HT1080 (cell line): ENCODE results near the gene ARHGAP40. TPM values are rescaled to one million over a fixed set of nuclear protein-coding genes. Genes with fewer than 3 reads are reported as not detected.
A peak's percentile ranks its signal among the peaks of the same experiment; 100 is the strongest.

Experiments
- DNase-seq: peaks from one replicate; pipeline ENCODE4 v3.0.0-alpha.2; 2015; ENCODE audit warnings: low read depth
- total RNA-seq: library from RNA; depleted of rRNA; stranded (reverse); fragments of >200 nt; shearing (Covaris generic); gene quantifications from 2 replicates; pipeline ENCODE4 v1.2.3, GENCODE V29; 2014

The ARHGAP40 gene
- total RNA-seq, 1 experiment from 2014 or later = 0.03 TPM

GRCh38 chr20:38617011-38617829, 15.6 kb downstream of the ARHGAP40 start:
- peak; percentile 63 for DNase-seq

GRCh38 chr20:38617830-38618196, 16.2 kb downstream of the ARHGAP40 start:
- no peak for DNase-seq

- no peak for DNase-seq
These were observed 18.8 kb downstream of the ARHGAP40 start for GRCh38 chr20:38620441-38620840.

- DNase-seq = no peak
These were observed 21.5 kb downstream of the ARHGAP40 start for GRCh38 chr20:38623061-38623460.

DNA sequence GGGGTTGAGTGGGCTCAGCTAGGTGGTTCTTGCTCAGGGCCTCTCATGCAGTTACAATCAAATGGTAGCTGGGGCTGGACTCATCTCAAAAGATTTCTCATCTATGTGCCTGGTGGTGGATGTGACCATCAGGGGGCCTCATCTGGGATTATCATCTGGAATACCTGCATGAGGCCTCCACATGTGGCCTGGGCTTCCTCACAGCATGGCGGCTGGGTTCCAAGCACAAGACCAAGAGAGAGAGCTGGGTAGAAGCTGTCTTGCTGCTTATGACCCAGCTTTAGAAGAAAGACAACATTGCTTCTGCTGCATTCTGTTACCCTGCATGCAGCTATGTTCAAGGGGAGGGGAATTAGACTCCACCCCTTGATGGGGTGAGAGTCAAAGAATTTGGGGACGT, 22.5 kb downstream of the ARHGAP40 start:
- no peak for DNase-seq

GRCh38 chr20:38625896-38626295, 24.3 kb downstream of the ARHGAP40 start:
- no peak for DNase-seq

DNA sequence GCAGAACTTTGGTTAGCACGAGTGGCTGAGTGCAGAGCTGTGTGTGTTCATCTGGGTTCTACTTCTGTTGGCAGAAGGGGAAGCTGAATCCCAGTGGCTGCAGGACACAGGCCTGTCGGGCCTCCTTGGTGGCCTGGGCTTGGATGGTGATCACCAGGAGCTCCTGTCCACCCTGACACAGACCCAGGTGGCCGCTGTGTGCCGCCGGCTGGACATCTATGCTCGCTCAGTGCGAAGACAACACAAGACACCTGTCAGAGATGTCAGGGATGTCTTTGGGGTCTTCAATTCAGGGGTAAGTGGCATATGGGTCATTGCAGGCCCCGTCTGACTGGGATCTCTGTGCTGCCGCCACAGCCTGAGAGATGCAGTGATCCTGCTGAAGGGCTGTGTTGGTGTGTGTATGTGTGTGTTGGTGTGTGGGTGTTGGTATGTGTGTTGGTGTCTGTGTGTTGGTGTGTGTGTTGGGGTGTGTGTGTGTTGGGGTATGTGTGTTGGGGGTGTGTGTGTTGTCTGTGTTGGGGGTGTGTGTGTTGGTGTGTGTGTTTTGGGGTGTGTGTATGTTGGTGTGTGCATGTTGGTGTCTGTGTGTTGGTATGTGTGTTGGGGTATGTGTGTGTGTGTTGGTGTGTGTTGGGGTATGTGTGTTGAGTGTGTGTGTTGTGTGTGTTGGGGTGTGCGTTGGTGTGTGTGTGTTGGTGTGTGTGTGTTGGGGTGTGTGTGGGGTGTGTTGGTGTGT, 25.5 kb downstream of the ARHGAP40 start:
- no peak for DNase-seq

DNA sequence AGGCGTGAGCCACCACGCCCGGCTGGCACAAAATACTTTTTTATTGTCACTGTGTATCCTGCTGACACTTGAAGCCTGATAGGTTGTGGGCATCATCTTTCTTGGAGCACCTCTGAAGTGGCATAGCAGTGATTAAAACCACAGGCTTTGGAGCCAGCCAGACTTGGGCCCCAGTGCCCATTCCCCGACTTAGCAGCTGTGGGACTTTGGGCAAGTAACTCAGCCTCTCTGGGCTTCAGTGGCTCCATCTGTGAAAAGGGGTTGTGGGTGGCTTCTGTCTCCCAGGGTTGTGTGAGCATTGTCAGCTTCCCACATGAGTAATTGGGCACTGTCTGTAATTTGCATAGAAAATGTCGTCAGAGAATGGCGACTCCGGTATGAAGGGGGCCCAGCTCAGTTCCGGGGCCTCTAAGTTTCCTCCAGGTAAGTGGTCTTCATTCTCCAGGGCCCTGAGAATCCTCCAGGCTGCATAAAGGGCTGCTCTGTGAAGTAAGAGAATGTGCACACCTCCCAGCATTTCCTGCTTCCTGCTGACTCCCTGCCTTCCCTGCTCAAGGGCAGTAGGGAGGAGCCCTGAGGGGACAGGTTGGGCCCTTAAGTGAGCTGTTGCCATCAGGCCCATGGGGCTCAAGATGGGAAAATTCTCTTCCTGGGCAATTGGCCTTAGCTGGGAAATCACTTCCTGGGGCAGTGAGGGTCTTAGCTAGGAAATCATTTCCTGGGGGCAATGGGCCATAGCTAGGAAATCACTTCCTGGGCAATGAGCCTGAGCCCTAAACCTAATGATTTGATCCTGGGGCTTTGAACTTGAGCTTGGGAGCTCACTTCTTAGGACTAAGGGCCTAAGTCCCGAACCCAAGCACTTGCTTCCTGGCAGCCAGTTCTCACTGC, 27.2 kb downstream of the ARHGAP40 start:
- no peak for DNase-seq

- DNase-seq = no peak
These were observed 28.4 kb downstream of the ARHGAP40 start for GRCh38 chr20:38629979-38630378.

GRCh38 chr20:38630727-38631126, 29.1 kb downstream of the ARHGAP40 start:
- DNase-seq = no peak

DNA sequence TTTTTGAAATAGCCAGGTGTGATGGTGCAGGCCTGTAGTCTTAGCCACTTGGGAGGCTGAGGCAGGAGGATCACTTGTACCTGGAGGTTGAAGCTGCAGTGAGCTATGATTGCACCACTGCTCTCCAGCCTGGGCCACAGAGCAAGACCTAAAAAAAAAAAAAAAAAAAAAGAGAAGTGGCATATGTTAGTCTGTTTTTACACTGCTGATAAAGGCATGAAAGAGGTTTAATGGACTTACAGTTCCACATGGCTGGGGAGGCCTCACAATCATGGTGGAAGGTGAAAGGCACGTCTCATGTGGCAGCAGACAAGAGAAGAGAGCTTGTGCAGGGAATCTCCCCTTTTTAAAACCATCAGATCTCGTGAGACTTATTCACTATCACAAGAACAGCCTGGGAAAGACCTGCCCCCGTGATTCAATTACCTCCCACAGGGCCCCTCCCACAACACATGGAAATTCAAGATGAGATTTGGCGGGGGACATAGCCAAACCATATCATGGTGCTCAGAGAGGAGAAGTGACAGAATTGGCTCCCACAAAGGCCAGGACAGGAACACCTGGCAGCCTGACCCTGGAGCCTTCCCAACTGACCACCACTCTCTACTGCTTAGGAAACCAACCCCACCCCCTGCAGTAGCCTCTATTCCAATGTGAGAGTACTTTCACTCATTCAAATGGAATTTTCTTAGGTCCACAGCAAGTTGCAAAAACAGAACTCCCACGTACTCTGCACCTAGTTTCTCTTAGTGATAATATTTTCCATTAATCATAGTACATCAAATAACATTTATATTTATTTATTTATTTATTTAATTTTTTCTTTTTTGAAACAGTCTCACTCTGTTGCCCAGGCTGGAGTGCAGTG, 29.8 kb downstream of the ARHGAP40 start:
- no peak for DNase-seq

GRCh38 chr20:38633577-38634093, 32.0 kb downstream of the ARHGAP40 start:
- peak; percentile 49 for DNase-seq

GRCh38 chr20:38635721-38636288, 34.2 kb downstream of the ARHGAP40 start:
- peak; percentile 55 for DNase-seq

DNA sequence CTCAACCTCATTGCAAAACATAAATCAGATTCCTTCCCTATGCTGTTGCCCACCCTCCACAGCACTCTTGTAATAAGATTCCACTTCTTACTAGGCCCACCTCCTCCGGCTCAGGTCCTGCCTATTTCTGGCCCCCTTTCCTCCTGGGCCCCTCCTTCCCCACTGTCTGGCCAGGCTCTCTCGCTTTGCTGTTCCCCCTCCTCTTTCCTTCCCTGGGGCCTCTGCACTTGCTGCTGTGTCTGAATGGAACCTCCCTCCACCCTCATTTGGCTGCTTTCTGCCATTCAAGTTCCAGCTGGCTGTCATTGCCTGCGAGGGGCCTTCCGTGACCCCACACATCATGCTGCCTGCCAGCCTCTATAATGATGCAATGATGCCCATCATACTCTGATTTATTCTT, 38.9 kb downstream of the ARHGAP40 start:
- DNase-seq = no peak

- DNase-seq = no peak
These were observed 40.9 kb downstream of the ARHGAP40 start for GRCh38 chr20:38642498-38642897.

DNA sequence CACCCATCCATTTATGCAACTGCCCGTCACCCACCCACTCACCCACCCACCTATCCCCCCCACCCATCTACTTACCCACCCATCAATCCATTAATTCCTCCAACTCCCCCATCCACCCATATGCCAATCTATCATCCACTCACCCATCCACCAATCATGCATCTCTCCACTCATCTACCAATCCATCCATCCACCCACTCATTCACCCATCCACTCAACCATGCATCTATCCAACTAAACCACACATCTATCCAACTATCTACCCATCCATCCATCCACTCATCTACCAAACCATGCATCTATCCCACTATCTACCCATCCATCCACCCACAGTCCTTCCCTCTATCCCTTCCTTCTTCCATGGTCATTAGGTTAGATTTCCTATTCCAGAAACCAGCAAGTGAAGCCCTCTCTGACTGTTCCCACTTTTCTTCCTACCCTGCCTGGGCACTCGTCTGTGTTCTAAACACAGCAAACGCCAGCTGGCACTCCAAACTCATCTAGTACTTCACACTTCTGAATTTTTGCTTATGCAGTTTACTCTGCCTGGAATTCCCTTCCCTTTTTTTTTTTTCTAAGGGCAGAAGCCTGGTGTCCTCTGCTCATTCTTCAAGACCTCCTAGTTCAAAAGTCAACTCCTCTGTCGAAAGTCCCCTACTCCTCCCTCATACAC, 43.1 kb downstream of the ARHGAP40 start:
- DNase-seq = no peak

GRCh38 chr20:38645351-38645750, 43.7 kb downstream of the ARHGAP40 start:
- DNase-seq = no peak

- peak; percentile 49 for DNase-seq
These were observed 44.6 kb downstream of the ARHGAP40 start for GRCh38 chr20:38645980-38646858.
